HG03442 (cell line): ENCODE data around the gene STON2.
"Not testable (repeated sequence)": the region's sequence is repeated elsewhere in the genome, so short reads cannot be mapped to it uniquely, and the experiment has no call there.

Experiments used
- ATAC-seq: cut with Tn5 transposase; IDR thresholded peaks from one replicate; pipeline ENCODE4 v1.9.1; 2021; ENCODE audit warnings: mild to moderate bottlenecking, moderate library complexity; ENCODE audit not compliant: unreplicated experiment

STON2 gene

DNA sequence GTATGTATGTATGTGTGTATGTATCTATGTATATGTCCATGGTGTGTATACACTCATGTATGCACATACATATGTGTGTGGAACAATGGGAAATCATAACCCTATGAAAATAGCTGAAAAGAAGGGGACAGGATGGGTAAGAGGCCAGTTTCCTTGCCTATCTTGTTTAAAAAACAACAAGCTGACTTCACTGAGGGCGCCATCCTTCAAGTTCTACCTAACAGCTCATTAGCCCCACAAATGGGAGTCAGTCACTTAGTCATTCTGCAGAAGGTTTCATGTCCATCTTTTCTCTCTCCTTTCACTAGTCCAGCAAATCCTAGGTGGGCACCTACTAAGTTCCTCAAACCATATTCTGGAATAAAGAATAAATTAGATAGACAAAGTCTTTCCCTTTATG lies 14.7 kb downstream of the STON2 start:
- no peak for ATAC-seq

DNA sequence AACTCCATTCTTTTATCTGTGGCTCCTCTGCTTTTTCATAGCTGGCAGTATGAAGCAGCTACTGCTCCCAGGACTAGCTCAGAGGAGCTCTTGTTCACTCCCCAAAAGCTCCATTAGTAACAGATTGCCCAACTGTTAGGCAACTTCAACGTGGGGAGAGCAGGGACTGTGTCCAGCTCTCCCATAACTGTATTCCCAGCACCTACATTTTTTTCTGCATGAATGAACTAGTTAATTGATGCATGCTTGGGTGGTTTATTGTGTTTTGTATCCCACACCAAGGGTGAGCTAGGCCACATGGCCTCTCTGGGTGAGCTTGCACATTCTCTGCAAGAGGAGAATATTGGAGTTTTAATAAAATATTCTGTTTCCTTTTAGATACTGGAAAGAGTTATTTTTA lies 15.2 kb downstream of the STON2 start:
- no peak for ATAC-seq

- no peak for ATAC-seq
Measured at GRCh38 chr14:81382517-81383225, 17.5 kb downstream of the STON2 start.

DNA sequence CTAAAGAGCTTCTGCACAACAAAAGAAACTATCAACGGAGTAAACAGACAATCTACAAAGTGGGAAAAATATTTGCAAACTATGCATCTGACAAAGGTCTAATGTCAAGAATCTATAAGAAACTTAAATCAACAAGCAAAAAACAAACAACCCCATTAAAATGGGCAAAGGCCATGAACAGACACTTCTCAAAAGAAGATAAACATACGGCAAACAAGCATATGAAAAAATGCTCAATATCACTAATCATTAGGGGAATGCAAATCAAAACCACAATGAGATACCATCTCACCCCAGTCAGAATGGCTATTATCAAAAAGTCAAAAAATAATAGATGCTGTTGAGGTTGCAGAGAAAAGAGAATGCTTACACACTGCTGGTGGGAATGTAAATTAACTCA lies 20.1 kb downstream of the STON2 start:
- ATAC-seq, result not testable (repeated sequence)

DNA sequence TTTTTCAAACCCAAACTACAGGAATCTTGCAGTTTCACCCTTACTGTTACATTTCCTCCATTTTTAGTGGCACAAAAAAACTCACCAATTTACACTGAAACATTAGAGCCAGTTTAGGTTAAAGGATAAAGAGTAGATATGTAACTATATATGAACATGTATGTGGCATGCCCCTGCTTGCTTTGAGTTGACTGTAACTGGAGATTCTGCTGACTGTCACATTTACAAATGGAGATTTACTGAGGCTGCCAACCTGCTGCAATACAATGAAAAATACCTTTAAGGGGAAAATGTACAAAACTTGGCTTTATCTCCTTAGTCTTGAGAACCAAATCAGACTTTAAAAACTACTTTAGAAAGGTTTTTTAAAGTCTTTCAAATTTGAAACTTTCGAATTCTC lies 28.3 kb downstream of the STON2 start:
- no peak for ATAC-seq

GRCh38 chr14:81367563-81367962 lies 32.6 kb downstream of the STON2 start:
- ATAC-seq, result no peak

- ATAC-seq, result no peak
Measured at GRCh38 chr14:81366884-81367283, 33.2 kb downstream of the STON2 start.

- ATAC-seq, result no peak
Measured at GRCh38 chr14:81366214-81366613, 33.9 kb downstream of the STON2 start.

DNA sequence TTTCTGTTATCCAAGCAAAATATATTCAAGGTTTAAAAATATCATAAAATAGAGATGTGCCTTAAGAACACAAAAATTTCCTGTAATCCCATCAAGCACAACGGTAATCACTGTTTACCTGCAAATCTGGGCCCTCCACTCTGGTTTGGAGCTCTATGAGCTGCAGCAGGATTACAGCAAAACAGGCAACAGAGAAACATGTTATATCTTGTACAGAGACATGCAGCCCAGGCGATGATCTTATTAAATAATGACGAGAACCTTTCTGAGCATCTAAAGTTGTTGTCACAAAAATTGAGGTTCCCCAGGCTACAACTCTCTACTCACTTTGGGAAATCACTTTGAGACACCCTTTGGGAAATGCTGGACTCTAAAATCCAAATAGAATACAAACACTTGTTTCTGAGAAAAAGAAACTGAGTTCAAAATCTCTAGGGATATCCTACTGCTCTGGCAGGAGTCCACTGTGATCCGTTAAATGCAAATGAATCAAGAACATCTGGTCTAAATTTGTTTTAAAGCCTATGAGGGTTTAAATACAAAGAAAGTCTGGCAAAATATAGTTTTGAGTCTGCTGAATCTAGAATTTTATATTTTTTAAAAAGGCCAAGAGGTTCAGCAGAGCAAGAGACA lies 36.3 kb downstream of the STON2 start:
- ATAC-seq, result no peak

- no peak for ATAC-seq
Measured at GRCh38 chr14:81353691-81354323, 46.3 kb downstream of the STON2 start.

DNA sequence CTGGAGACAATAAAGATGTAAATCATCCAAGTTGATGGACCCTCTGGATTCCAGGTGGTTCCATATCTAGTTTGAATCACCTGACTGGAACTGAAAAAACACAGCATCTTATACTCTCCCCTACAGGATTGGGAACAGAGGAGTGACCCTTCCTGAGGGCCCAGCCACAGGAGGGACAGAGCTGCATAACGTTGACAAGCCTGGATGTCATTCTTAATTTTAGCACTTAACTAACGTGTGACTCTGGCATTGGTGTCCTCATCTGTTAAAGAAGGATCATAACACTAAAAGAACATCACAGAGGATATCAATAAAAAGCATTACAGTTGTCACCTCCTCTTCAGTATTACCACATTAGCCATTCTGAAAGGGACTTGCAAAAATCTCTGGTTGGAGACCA lies 47.7 kb downstream of the STON2 start:
- no peak for ATAC-seq

DNA sequence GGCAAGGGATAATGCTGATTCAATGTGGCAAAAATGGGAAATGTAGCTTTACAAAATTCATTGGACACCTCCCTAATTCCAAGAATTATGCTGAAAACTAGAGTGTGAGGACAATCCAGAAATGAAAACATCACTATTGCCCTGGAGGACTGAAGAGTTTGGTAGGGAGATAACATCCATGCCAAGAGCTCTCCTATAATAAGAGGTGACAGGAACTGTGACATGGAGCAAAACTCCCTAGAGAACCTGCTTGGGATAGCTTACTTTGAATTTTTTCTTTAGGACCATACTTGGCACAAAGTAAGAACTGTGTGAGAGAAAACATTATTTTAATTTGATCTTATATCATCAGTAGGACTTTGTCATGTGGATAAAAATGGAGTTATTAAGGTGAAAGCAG lies 48.9 kb downstream of the STON2 start:
- ATAC-seq, result no peak

- no peak for ATAC-seq
Measured at GRCh38 chr14:81350344-81351130, 49.6 kb downstream of the STON2 start.

DNA sequence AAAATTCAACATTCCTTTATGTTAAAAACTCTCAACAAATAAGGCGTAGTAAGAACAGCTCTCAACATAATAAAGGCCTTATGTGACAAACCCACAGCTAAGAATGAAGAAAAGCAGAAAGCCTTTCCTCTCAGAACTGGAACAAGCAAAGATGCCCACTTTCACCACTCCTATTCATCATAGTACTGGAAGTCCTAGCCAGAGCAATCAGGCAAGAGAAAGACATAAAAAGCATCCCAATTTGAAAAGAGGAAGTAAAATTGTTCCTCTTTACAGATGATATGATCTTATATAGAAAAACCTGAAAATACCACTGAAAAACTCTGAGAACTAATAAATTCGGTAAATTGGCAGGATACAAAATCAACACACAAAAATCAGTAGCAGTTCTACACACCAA lies 52.1 kb downstream of the STON2 start:
- ATAC-seq, result no peak

- no peak for ATAC-seq
Measured at GRCh38 chr14:81345781-81346180, 54.3 kb downstream of the STON2 start.

DNA sequence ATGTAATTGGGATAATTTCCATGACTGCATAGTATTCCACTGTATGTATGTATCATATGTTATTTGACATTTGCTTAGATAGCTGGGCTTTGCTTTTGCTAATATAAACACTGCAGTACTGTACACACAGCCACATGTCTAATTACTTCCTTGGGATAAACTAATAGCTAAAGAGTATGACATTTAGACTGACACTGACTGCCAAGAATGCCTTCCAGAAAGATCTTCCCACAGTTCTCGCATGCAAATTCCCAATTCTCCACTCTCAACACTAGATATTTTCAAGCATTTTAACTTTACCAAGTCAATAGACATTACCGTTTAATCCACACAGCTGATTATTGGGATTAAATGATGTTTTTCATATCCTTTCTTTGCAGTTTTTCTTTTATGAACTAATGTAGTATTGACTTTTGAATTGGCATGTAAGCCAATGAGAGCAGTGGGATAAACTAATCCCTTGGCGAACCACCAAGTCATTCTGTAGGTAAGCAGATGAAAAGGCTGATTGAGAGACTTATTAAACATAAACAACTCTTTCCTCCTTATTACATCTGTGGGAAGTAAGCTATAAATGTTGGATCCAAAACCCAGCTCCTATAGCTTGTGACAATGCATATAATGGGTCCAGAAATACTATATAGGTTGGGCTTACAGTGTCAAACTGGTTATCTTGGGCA lies 55.5 kb downstream of the STON2 start:
- no peak for ATAC-seq

DNA sequence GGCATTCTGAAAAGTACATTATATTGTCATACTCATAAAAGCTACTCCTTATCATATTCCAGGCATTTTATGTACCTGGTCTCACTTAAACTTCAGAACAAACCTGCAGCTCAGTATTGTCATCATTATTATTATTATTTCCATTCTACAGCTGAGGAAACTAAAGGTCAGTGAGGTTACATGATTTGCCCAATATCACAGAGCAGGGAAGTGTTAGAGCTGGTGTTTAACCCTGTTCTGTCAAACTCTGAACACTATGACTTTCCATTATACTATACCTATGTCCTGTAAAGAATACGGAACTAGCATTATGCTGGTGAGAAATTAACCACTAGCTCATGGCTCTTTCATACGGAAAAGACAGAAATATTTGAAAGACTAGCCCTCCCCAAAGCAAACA lies 56.4 kb downstream of the STON2 start:
- ATAC-seq, result no peak

DNA sequence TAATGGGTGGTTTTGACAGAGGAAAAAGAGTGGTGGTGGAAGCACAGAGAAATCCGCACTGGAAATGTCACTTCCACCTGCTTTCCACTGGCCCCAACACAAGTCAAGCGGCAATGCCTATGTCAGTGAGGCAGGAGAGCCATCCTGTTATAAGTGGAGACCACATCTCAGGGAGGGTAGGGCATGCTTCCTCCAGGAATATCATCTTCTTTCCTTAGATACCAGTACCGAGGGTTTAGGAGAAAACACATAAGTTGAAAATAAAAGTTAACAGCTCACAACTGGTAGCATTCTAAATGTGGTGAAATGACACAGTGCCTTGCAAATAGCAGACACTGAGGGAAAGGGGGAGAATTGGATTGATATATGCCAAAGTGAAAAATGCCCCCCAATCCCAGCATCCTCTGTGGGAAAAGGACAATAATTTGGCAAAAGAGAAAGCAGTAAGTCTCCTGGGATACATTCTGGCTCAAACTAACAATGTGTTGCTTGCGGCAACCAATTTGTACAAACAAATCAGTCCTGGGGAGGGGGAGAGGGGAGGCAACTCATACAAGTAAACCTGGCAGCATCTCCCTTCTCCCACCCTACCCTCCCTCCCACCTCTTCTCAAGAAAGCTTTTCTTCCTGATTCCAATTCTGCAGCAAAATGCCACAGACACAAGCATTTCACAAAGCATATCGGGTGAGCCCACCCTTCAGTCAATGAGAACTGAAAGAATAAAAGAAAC lies 57.1 kb downstream of the STON2 start:
- ATAC-seq, result no peak

DNA sequence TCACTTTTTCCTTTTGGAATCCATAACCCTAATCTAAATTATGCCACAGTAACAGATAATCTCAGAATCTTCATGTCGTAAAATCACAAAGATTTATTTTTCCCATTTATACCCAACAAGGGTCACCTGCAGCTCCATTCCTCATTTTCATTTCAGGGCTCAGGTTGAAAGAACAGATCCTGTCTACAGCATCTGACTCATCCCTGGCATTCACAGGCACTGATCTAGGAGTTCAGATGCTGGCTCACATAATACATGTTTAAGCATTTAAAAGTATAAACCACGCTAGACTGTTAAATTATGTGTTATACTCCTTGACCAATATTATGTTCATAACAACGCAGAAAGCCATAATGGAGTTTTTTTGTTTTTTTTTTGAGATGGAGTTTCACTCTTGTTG lies 58.3 kb downstream of the STON2 start:
- ATAC-seq, result no peak

DNA sequence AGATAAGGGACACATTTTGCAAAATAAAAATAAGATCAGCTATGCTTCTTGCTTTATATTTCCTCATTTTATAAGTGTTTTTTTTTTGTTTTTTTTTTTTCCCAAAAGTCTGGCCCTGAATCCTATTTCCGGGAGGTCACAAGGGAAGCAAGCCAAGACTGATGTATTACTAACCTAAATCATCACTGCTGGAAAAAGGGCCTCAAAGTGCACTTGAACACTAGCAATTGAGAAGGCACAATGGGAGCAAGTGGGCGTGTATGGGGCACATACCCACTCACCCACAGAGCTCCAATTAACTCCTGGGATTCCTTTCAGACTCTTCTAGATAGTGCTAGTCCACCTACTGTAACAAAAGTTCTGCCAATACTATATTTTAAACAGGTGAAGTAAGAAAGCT lies 58.8 kb downstream of the STON2 start:
- no peak for ATAC-seq
